Thoracic aorta (tissue), 2 donors: ENCODE data around the gene NES. TPM values are rescaled to one million over a fixed set of nuclear protein-coding genes. Genes with fewer than 3 reads are reported as not detected.

ENCODE experiments used
- ATAC-seq: fragments of 150-250 bp; one replicate; pipeline ENCODE4 v1.8.0; 2017; ENCODE audit warnings: low read depth; ENCODE audit not compliant: insufficient number of reproducible peaks, low FRiP score
- DNase-seq: peaks from one replicate; pipeline ENCODE4 v3.0.0-alpha.2; 2020; ENCODE audit warnings: low spot score
- H3K27ac ChIP-seq, 2 donors: fragments of 200-600 bp; sonication (generic); 1 replicate in 1 of 2; 2 replicates in 1 of 2; pipeline ENCODE4 v1.5.1; 2016; ENCODE audit warnings: mild to moderate bottlenecking in 2 of 2, moderate library complexity in 2 of 2
- H3K27me3 ChIP-seq: fragments of 200-600 bp; sonication (generic); replicated peaks from 2 replicates; pipeline ENCODE4 v1.6.0; 2016; ENCODE audit warnings: mild to moderate bottlenecking; ENCODE audit not compliant: insufficient read depth
- H3K36me3 ChIP-seq: fragments of 200-600 bp; sonication (generic); one replicate; pipeline ENCODE4 v1.5.1; 2016
- H3K4me1 ChIP-seq, 2 donors: fragments of 200-600 bp; sonication (generic); 1 replicate in 1 of 2; 2 replicates in 1 of 2; pipeline versions ENCODE4 v1.5.1 to v1.6.0; 2016; ENCODE audit warnings: low read depth in 2 of 2, mild to moderate bottlenecking in 1 of 2; ENCODE audit not compliant: control insufficient read depth in 1 of 2
- H3K4me3 ChIP-seq: fragments of 200-600 bp; sonication (generic); 2 replicates; pipeline ENCODE4 v1.5.1; 2016; ENCODE audit warnings: mild to moderate bottlenecking
- H3K9me3 ChIP-seq: fragments of 200-600 bp; sonication (generic); 2 replicates; pipeline ENCODE4 v1.5.1; 2016
- CTCF ChIP-seq: fragments of 200-600 bp; sonication (generic); IDR thresholded peaks from one replicate; pipeline ENCODE4 v1.5.1; 2019; ENCODE audit warnings: antibody characterized with exemption
- total RNA-seq, 2 donors: library from RNA; depleted of rRNA; stranded (reverse); fragments of >200 nt; gene quantifications; one replicate each; pipeline versions ENCODE4 v1.1.0 to v1.2.3, GENCODE V29; 2016

The NES gene
- total RNA-seq, 2 donors from 2014 or later = 30.6 to 30.9 TPM

GRCh38 chr1:156623946-156624813, 53.0 kb downstream of the NES start:
- ATAC-seq (no peak), DNase-seq (no peak)
- peak; percentile 41 for TF ChIP-seq CTCF
- Histone ChIP-seq H3K4me3 (peak overlapping the region; percentile 69), H3K36me3 (no peaks in the 10 kb centered on the region), H3K27ac (no peak overlapping the region), H3K4me1 (peaks cover 13 to 22% of the 10 kb centered on the region in 2 donors), H3K27me3 (peaks cover 4% of the 10 kb centered on the region), H3K9me3 (no peaks in the 10 kb centered on the region)

- no peaks in the 10 kb centered on the region for H3K9me3 ChIP-seq
- no peaks in the 10 kb centered on the region for H3K36me3 ChIP-seq
- H3K4me3 ChIP-seq = no peak overlapping the region
- H3K27me3 ChIP-seq = peaks cover 4% of the 10 kb centered on the region
- H3K27ac ChIP-seq = no peak overlapping the region
- no peak for DNase-seq
- ATAC-seq = no peak
- peaks cover 13 to 22% of the 10 kb centered on the region in 2 donors for H3K4me1 ChIP-seq
- TF ChIP-seq CTCF = no peak
These were observed 54.5 kb downstream of the NES start for GRCh38 chr1:156622581-156623297.

GRCh38 chr1:156619582-156619955, 57.6 kb downstream of the NES start:
- no peak overlapping the region for H3K4me3 ChIP-seq
- H3K36me3 ChIP-seq = no peaks in the 10 kb centered on the region
- H3K4me1 ChIP-seq = peaks cover 7 to 32% of the 10 kb centered on the region in 2 donors
- H3K9me3 ChIP-seq = no peaks in the 10 kb centered on the region
- DNase-seq (no peak), ATAC-seq (no peak)
- H3K27ac ChIP-seq = no peak overlapping the region
- TF ChIP-seq CTCF = no peak
- peaks cover 4% of the 10 kb centered on the region for H3K27me3 ChIP-seq

- Histone ChIP-seq H3K4me3 (no peak within 1 kb of the TSS), H3K9me3 (no peaks in the 10 kb centered on the region), H3K4me1 (peaks cover 2 to 28% of the 10 kb centered on the region in 2 donors), H3K27me3 (peaks cover 4% of the 10 kb centered on the region), H3K36me3 (no peaks in the 10 kb centered on the region), H3K27ac (no peak within 1 kb of the TSS)
- no peak for TF ChIP-seq CTCF
- no peak for DNase-seq
- ATAC-seq = no peak
These were observed 58.2 kb downstream of the NES start, which contains the start of gene HAPLN2 for GRCh38 chr1:156618853-156619581. Gene HAPLN2 (plus strand): TSS chr1:156619415. CDS start chr1:156623491, 4,076 bp downstream.

Other genes starting within 250 kb of the NES start
- 100 to 1,000 TPM in 1 of 2 donors, 10 to 100 TPM in 1; 76.1 to 101 TPM for gene MEF2D, start 176.6 kb downstream of the NES start, total RNA-seq
- 1 to 10 TPM; 2.2 to 3.5 TPM for gene IQGAP3, start 104.8 kb downstream of the NES start, total RNA-seq
- gene TTC24, start 97.7 kb downstream of the NES start, total RNA-seq = not detected
- gene NAXE, start 85.6 kb downstream of the NES start, total RNA-seq = 10 to 100 TPM; 38.3 to 66.5 TPM
- 10 to 100 TPM in 1 of 2 donors, 1 to 10 TPM in 1; 8.1 to 69.3 TPM for gene GPATCH4, start 75.9 kb downstream of the NES start, total RNA-seq
- 1 to 10 TPM in 1 of 2 donors, not detected in 1; 1.2 TPM for gene HAPLN2, start 58.0 kb downstream of the NES start, total RNA-seq
- gene BCAN, start 35.3 kb downstream of the NES start, total RNA-seq = under 1 TPM; 0.54 to 0.99 TPM
- 1 to 10 TPM; 1.3 to 7.0 TPM for gene CRABP2, start 28.2 kb upstream of the NES start, total RNA-seq
- gene METTL25B, start 51.1 kb upstream of the NES start, total RNA-seq = 10 to 100 TPM; 15.2 to 17.9 TPM
- 10 to 100 TPM; 15.0 to 19.8 TPM for gene ISG20L2, start 51.4 kb upstream of the NES start, total RNA-seq
- gene MRPL24, start 63.7 kb upstream of the NES start, total RNA-seq = 10 to 100 TPM; 22.6 to 35.6 TPM
- gene HDGF, start 74.3 kb upstream of the NES start, total RNA-seq = 100 to 1,000 TPM in 1 of 2 donors, 10 to 100 TPM in 1; 93.5 to 118 TPM
- 10 to 100 TPM; 22.9 to 34.5 TPM for gene PRCC, start 90.1 kb upstream of the NES start, total RNA-seq
- gene SH2D2A, start 139.4 kb upstream of the NES start, total RNA-seq = 1 to 10 TPM in 1 of 2 donors, under 1 TPM in 1; 0.81 to 1.1 TPM
- gene INSRR, start 181.7 kb upstream of the NES start, total RNA-seq = not detected
- gene NTRK1, start 183.5 kb upstream of the NES start, total RNA-seq = under 1 TPM; 0.42 to 0.81 TPM
- 10 to 100 TPM; 31.0 to 34.9 TPM for gene PEAR1, start 216.3 kb upstream of the NES start, total RNA-seq
- gene LRRC71, start 243.2 kb upstream of the NES start, total RNA-seq = not detected